AG09319 (cell line): ENCODE results near the gene STAG1.
"Not testable (repeated sequence)": the region's sequence is repeated elsewhere in the genome, so short reads cannot be mapped to it uniquely, and the experiment has no call there.

Source experiments
- DNase-seq: peaks from one replicate; pipeline ENCODE4 v3.0.0-alpha.2; 2010; ENCODE audit warnings: low read depth; ENCODE audit errors: extremely low read depth
- TF ChIP-seq, protein P1 (sequence below): IDR thresholded peaks from 2 replicates; pipeline ENCODE4 v1.5.1; 2011; ENCODE audit warnings: low read depth, mild to moderate bottlenecking, inconsistent platforms, low read length, moderate library complexity

The STAG1 gene

DNA sequence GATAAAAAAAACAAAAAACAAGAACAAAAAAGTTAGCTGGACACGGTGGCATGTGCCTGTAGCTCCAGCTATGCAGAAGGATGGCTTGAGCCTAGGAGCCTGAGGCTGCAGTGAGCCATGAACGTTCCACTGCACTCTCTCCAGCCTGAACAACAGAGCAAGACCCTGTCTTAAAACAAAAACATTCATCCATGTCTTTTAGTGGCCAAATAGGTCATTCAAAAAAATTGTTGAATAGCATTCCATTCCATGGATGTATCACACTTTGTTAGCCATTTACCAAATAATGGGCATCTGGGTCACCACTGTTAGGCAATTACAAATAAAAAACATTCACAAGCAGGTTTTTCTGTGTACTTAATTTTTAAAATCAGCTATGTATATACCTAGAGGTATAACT, 139.7 kb downstream of the STAG1 start:
- no peak for DNase-seq
- TF ChIP-seq, protein P1, sequence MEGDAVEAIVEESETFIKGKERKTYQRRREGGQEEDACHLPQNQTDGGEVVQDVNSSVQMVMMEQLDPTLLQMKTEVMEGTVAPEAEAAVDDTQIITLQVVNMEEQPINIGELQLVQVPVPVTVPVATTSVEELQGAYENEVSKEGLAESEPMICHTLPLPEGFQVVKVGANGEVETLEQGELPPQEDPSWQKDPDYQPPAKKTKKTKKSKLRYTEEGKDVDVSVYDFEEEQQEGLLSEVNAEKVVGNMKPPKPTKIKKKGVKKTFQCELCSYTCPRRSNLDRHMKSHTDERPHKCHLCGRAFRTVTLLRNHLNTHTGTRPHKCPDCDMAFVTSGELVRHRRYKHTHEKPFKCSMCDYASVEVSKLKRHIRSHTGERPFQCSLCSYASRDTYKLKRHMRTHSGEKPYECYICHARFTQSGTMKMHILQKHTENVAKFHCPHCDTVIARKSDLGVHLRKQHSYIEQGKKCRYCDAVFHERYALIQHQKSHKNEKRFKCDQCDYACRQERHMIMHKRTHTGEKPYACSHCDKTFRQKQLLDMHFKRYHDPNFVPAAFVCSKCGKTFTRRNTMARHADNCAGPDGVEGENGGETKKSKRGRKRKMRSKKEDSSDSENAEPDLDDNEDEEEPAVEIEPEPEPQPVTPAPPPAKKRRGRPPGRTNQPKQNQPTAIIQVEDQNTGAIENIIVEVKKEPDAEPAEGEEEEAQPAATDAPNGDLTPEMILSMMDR, result no peak

DNA sequence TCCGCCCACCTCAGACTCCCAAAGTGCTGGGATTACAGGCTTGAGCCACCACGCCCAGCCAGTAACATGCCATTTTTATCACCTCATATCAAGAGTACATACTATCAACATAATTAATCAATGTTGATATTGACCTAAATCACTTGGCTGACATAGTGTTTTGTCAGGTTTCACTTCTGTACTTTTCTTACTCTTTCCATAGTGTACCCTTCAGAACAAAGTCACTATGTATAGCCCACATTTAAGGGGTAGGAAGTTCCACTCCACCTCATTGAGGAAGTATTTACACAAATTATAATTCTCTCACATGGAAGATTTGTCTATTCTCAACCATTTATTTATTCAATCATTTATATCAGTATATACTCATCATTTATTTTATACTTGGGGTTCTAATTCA, 145.2 kb downstream of the STAG1 start:
- TF ChIP-seq, protein P1, result no peak
- no peak for DNase-seq

DNA sequence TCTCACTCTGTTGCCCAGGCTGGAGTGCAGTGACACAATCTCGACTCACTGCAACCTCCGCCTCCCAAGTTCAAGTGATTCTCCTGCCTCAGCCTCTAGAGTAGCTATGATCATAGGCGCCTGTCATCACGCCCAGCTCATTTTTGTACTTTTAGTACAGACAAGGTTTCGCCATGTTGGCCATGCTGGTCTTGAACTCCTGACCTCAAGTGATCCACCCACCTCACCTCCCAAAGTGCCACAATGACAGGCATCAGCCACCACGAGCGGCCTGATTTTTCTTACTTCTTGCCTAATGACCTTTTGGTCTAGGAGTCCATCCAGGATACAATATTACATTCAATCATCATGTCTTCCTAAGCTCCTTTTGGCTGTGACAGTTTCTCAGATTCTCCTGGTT, 146.0 kb downstream of the STAG1 start:
- DNase-seq, result not testable (repeated sequence)

DNA sequence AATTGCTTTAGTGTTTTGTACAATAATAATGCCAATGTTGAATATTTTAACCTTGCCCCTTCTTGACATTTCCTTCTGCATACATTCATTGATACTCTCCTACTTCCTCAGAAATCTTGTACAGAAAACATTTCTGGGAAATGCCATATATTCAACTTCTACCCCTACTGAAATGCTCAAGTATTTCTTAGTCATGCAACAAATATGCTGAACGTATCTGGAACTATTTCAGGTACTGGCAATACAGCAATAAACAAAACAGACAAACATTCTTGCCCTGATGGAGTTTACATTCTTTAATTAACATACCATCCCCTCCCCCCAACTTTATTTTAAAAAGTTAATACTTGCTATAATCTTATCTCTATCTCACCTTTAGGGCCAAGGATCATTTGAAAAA, 147.2 kb downstream of the STAG1 start:
- DNase-seq, result no peak
- TF ChIP-seq, protein P1, result no peak

DNA sequence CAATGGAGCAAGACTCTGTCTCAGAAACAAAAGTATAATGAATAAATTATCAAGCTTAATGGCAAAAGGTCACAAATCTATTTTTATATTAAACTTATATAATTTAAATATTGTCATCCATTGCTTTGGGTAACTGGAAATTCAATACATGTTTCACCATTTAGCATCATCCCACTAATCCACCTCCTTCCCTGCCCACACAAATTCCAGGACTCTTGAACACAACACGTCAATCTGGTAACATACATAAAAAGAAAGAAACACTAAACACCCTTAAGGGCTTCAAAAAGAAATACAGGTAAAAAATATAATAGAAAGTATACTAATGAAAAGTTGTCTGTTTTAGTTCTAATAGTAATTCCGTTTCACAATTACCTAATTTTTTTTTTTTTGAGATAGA, 149.4 kb downstream of the STAG1 start:
- DNase-seq, result no peak
- TF ChIP-seq, protein P1, result no peak

DNA sequence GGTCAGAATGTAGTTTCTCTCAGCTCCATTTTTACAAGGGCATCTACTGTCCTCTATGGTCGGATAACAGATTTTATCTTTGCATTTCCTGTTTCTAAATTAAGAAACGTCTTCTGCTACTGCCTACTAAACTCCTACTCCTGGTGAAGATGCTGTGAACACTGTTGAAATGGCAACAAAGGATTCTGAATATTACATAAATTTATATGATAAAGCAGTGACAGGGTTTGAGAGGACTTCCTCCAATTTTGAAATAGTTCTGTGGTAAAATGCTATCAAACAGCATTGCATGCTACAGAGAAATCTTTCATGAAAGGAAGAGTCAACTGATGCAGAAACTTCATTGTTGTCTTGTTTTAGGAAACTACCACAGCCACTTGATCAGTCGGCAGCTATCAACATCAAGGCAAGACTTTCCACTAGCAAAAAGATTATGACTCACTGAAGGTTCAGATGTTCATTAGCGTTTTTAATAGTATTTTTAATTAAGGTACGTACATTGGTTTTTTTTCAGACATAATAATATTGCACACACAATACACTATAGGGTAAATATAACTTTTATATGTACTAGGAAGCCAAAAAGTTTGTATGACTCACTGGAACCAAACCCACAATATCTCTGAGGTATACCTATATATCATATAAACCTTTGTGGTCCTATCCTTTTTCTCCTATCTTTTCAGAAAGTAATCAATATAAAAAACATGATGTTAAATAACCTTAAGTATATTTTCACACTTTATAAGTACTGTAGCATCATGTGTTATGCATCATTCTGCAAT, 156.1 kb downstream of the STAG1 start:
- no peak for DNase-seq
- TF ChIP-seq, protein P1, result no peak

DNA sequence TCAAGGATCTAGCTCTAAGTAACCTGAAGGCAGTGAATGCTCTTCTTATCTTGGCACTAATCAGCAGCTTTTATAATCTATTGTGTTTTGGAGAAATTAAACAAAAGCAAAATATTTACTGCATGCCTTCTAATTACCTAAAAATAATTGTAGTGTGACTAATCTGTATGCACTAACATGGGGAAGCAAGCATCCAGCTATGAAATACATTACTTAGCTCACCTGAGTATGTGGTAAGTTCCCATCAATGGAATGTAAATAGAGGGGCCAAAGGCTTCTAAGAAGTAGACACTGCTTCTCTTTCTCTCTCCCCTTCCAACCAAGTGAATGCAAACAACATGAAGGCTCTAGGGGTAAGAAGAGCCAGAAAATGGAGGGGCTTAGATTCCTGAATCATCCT, 165.6 kb downstream of the STAG1 start:
- TF ChIP-seq, protein P1, result no peak
- DNase-seq, result no peak

DNA sequence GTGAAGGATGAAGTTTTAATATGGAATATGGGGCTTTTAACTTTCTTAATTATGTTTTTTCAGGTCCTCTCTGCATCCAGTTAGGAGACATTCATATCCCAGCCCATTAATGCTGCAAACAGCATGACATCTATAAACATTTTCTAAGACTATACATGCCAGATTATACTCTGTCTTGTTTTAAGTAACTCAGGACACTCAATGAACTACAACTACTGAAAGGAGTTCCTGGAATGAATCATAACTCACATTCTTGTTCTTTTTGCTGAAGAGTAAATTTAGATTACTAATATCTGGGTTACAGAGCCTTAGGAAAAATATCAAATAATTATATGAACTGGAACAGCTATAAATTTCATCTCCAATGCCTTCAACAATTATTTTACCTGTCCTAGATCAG, 167.4 kb downstream of the STAG1 start:
- no peak for DNase-seq
- TF ChIP-seq, protein P1, result no peak
